Measurements from ENCODE around the gene RAD52. TPM values are rescaled to one million over a fixed set of nuclear protein-coding genes. Genes with fewer than 3 reads are reported as not detected.

Gene RAD52
- polyA plus RNA-seq, 1 donor (not counting 4 experiments of a cell fraction or from before 2014, with no cell fraction given), result 9.8 TPM

GRCh38 chr12:990661-991349 lies 41.3 kb upstream of the RAD52 start, which contains the start of gene ERC1:
TSS of gene ERC1 (plus strand) at chr12:991223. CDS start at chr12:1027904, 36,681 bp downstream.
- H3K4me3 ChIP-seq (ENCODE audit: control insufficient read depth in 2 of 3, extremely low read depth in 1 of 3, insufficient read depth in 2 of 3, low read depth in 1 of 3, low read length in 3 of 3), result peak within 1 kb of the TSS; percentile 73 to 86 (median 77)
- H3K9me1 ChIP-seq (ENCODE audit: control insufficient read depth, extremely low read depth, insufficient read depth, low read length), result no peaks in the 10 kb centered on the region
- H4K20me1 ChIP-seq (ENCODE audit: control insufficient read depth, extremely low read depth, insufficient read depth, low read length), result no peaks in the 10 kb centered on the region
- TF ChIP-seq, protein P1, sequence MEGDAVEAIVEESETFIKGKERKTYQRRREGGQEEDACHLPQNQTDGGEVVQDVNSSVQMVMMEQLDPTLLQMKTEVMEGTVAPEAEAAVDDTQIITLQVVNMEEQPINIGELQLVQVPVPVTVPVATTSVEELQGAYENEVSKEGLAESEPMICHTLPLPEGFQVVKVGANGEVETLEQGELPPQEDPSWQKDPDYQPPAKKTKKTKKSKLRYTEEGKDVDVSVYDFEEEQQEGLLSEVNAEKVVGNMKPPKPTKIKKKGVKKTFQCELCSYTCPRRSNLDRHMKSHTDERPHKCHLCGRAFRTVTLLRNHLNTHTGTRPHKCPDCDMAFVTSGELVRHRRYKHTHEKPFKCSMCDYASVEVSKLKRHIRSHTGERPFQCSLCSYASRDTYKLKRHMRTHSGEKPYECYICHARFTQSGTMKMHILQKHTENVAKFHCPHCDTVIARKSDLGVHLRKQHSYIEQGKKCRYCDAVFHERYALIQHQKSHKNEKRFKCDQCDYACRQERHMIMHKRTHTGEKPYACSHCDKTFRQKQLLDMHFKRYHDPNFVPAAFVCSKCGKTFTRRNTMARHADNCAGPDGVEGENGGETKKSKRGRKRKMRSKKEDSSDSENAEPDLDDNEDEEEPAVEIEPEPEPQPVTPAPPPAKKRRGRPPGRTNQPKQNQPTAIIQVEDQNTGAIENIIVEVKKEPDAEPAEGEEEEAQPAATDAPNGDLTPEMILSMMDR (optimal IDR thresholded peaks at IDR 0.05 in 1 of 3, IDR thresholded peaks at IDR 0.05 in 1 of 3, conservative IDR thresholded peaks at IDR 0.05 in 1 of 3; ENCODE audit: extremely low read depth in 1 of 3, insufficient read depth in 2 of 3, low read length in 3 of 3), result peak in 1 of 3 experiments; percentile 8
- no peak for TF ChIP-seq EZH2 (IDR thresholded peaks at IDR 0.05; ENCODE audit: low read length)
- FAIRE-seq (no peak), DNase-seq (ENCODE audit: low read depth, low spot score) (no peak)
- peaks cover 36% of the 10 kb centered on the region for H3K4me1 ChIP-seq (ENCODE audit: control insufficient read depth, extremely low read depth, insufficient read depth, low read length)
- peak within 1 kb of the TSS; percentile 97 for H3K9ac ChIP-seq (ENCODE audit: control insufficient read depth, extremely low read depth, insufficient read depth, low read length)
- peak within 1 kb of the TSS; percentile 99 for H2AFZ ChIP-seq (ENCODE audit: control insufficient read depth, low read length)
- peak within 1 kb of the TSS; percentile 95 for H3K4me2 ChIP-seq (ENCODE audit: control insufficient read depth, extremely low read depth, insufficient read depth, low read depth, low read length)
- no peaks in the 10 kb centered on the region for H3K36me3 ChIP-seq (ENCODE audit: control insufficient read depth in 2 of 2, extremely low read depth in 1 of 2, insufficient read depth in 2 of 2, low read length in 2 of 2)
- peaks cover 47% of the 10 kb centered on the region for H3K79me2 ChIP-seq (ENCODE audit: control insufficient read depth, insufficient read depth, low read length)
- H3K27ac ChIP-seq (ENCODE audit: control insufficient read depth, insufficient read depth, low read length), result peak within 1 kb of the TSS; percentile 95
- no peaks in the 10 kb centered on the region for H3K27me3 ChIP-seq (ENCODE audit: control insufficient read depth, extremely low read depth, insufficient read depth, low read length)
- dilution Hi-C loops (cut with MboI; ENCODE audit: extremely low pct_ligation_motif_present, low sequenced_read_pairs), result no loop called here
- no peaks in the 10 kb centered on the region for H3K9me3 ChIP-seq (ENCODE audit: control insufficient read depth, low read depth, low read length)

GRCh38 chr12:989751-990660 lies 40.5 kb upstream of the RAD52 start:
- no peaks in the 10 kb centered on the region for H3K9me1 ChIP-seq (ENCODE audit: control insufficient read depth, extremely low read depth, insufficient read depth, low read length)
- no peaks in the 10 kb centered on the region for H3K36me3 ChIP-seq (ENCODE audit: control insufficient read depth in 2 of 2, extremely low read depth in 1 of 2, insufficient read depth in 2 of 2, low read length in 2 of 2)
- peak overlapping the region; percentile 95 for H3K27ac ChIP-seq (ENCODE audit: control insufficient read depth, insufficient read depth, low read length)
- DNase-seq (ENCODE audit: low read depth, low spot score) (no peak), FAIRE-seq (peak; percentile 49)
- H3K4me2 ChIP-seq (ENCODE audit: control insufficient read depth, extremely low read depth, insufficient read depth, low read depth, low read length), result peak overlapping the region; percentile 95
- H4K20me1 ChIP-seq (ENCODE audit: control insufficient read depth, extremely low read depth, insufficient read depth, low read length), result no peaks in the 10 kb centered on the region
- H3K9me3 ChIP-seq (ENCODE audit: control insufficient read depth, low read depth, low read length), result no peaks in the 10 kb centered on the region
- dilution Hi-C loops (cut with MboI; ENCODE audit: extremely low pct_ligation_motif_present, low sequenced_read_pairs), result no loop called here
- H3K4me3 ChIP-seq (ENCODE audit: control insufficient read depth in 2 of 3, extremely low read depth in 1 of 3, insufficient read depth in 2 of 3, low read depth in 1 of 3, low read length in 3 of 3), result peak overlapping the region; percentile 73 to 86 (median 77)
- peak overlapping the region; percentile 99 for H2AFZ ChIP-seq (ENCODE audit: control insufficient read depth, low read length)
- TF ChIP-seq EZH2 (IDR thresholded peaks at IDR 0.05; ENCODE audit: low read length), result no peak
- TF ChIP-seq, protein P1 (optimal IDR thresholded peaks at IDR 0.05 in 1 of 3, IDR thresholded peaks at IDR 0.05 in 1 of 3, conservative IDR thresholded peaks at IDR 0.05 in 1 of 3; ENCODE audit: extremely low read depth in 1 of 3, insufficient read depth in 2 of 3, low read length in 3 of 3), result no peak
- no peaks in the 10 kb centered on the region for H3K27me3 ChIP-seq (ENCODE audit: control insufficient read depth, extremely low read depth, insufficient read depth, low read length)
- H3K79me2 ChIP-seq (ENCODE audit: control insufficient read depth, insufficient read depth, low read length), result peaks cover 39% of the 10 kb centered on the region
- H3K9ac ChIP-seq (ENCODE audit: control insufficient read depth, extremely low read depth, insufficient read depth, low read length), result peak overlapping the region; percentile 97
- H3K4me1 ChIP-seq (ENCODE audit: control insufficient read depth, extremely low read depth, insufficient read depth, low read length), result peaks cover 28% of the 10 kb centered on the region
